ENCODE data around the gene RPH3AL.

Gene RPH3AL

GRCh38 chr17:305090-305976 is 47.3 kb downstream of the RPH3AL start:
- TF ChIP-seq GLIS3 (CRISPR knock-in tag; IDR thresholded peaks at IDR 0.05) (no peak), ISL1 (CRISPR knock-in tag; IDR thresholded peaks at IDR 0.05) (no peak), ZNF565 (CRISPR knock-in tag; conservative IDR thresholded peaks at IDR 0.05; ENCODE audit: low read depth) (no peak), ZFP3 (CRISPR knock-in tag; IDR thresholded peaks at IDR 0.05) (no peak), CSDC2 (CRISPR knock-in tag; IDR thresholded peaks at IDR 0.05) (no peak), ZNF70 (CRISPR knock-in tag; IDR thresholded peaks at IDR 0.05) (no peak)
- ATAC-seq: no peak

DNA sequence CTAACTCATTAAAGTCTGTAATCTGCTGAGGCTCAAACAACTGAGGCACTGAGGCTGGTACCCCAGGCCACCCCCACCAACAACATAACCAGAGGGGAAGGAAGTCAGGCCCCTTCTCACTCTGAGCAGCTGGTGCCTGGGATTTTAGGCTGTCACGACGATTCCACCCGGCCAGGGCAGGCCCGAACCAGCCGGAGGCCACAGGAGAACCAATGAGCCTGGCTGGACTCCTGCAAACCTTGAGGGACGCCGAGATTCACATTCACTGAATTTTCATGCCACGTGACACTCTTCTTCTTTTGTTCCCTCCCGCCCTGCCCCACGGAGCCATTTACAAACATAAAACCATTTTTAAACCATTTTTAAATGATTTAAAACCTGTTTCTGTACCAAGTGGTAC is 48.1 kb downstream of the RPH3AL start:
- TF ChIP-seq GLIS3 (CRISPR knock-in tag; IDR thresholded peaks at IDR 0.05) (no peak), TOX (CRISPR knock-in tag; IDR thresholded peaks at IDR 0.05; ENCODE audit: borderline replicate concordance) (no peak), RARB (CRISPR knock-in tag; IDR thresholded peaks at IDR 0.05) (no peak), CSDC2 (CRISPR knock-in tag; IDR thresholded peaks at IDR 0.05) (no peak), ISL1 (CRISPR knock-in tag; IDR thresholded peaks at IDR 0.05) (no peak), ZNF8 (CRISPR knock-in tag; IDR thresholded peaks at IDR 0.05) (no peak), ZFP30 (CRISPR knock-in tag; IDR thresholded peaks at IDR 0.05) (no peak), ARNTL (CRISPR knock-in tag; IDR thresholded peaks at IDR 0.05; ENCODE audit: borderline replicate concordance, low read depth) (no peak), SNAI2 (CRISPR knock-in tag; IDR thresholded peaks at IDR 0.05) (no peak), TCF4 (CRISPR knock-in tag; IDR thresholded peaks at IDR 0.05; ENCODE audit: borderline replicate concordance) (no peak)
- TF ChIP-seq, protein P1, sequence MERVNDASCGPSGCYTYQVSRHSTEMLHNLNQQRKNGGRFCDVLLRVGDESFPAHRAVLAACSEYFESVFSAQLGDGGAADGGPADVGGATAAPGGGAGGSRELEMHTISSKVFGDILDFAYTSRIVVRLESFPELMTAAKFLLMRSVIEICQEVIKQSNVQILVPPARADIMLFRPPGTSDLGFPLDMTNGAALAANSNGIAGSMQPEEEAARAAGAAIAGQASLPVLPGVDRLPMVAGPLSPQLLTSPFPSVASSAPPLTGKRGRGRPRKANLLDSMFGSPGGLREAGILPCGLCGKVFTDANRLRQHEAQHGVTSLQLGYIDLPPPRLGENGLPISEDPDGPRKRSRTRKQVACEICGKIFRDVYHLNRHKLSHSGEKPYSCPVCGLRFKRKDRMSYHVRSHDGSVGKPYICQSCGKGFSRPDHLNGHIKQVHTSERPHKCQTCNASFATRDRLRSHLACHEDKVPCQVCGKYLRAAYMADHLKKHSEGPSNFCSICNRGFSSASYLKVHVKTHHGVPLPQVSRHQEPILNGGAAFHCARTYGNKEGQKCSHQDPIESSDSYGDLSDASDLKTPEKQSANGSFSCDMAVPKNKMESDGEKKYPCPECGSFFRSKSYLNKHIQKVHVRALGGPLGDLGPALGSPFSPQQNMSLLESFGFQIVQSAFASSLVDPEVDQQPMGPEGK (CRISPR knock-in tag; IDR thresholded peaks at IDR 0.05; ENCODE audit: borderline replicate concordance): no peak
- TF ChIP-seq, protein P2, sequence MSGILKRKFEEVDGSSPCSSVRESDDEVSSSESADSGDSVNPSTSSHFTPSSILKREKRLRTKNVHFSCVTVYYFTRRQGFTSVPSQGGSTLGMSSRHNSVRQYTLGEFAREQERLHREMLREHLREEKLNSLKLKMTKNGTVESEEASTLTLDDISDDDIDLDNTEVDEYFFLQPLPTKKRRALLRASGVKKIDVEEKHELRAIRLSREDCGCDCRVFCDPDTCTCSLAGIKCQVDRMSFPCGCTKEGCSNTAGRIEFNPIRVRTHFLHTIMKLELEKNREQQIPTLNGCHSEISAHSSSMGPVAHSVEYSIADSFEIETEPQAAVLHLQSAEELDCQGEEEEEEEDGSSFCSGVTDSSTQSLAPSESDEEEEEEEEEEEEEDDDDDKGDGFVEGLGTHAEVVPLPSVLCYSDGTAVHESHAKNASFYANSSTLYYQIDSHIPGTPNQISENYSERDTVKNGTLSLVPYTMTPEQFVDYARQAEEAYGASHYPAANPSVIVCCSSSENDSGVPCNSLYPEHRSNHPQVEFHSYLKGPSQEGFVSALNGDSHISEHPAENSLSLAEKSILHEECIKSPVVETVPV (CRISPR knock-in tag; IDR thresholded peaks at IDR 0.05): no peak
- no peak for ATAC-seq

- ATAC-seq: no peak
Observed at GRCh38 chr17:303168-303567, 49.4 kb downstream of the RPH3AL start.

More at GRCh38 chr17:303168-303567, 49.4 kb downstream of the RPH3AL start:
- no peak for TF ChIP-seq CSDC2 (CRISPR knock-in tag; IDR thresholded peaks at IDR 0.05)
- no peak for TF ChIP-seq TOX (CRISPR knock-in tag; IDR thresholded peaks at IDR 0.05; ENCODE audit: borderline replicate concordance)
- no peak for TF ChIP-seq ZNF565 (CRISPR knock-in tag; conservative IDR thresholded peaks at IDR 0.05; ENCODE audit: low read depth)
- no peak for TF ChIP-seq BACH2 (CRISPR knock-in tag; IDR thresholded peaks at IDR 0.05; ENCODE audit: borderline replicate concordance)
- no peak for TF ChIP-seq ZFP30 (CRISPR knock-in tag; IDR thresholded peaks at IDR 0.05)
- no peak for TF ChIP-seq ZNF8 (CRISPR knock-in tag; IDR thresholded peaks at IDR 0.05)
- no peak for TF ChIP-seq ARNTL (CRISPR knock-in tag; IDR thresholded peaks at IDR 0.05; ENCODE audit: borderline replicate concordance, low read depth)
- no peak for TF ChIP-seq PPARA (CRISPR knock-in tag; IDR thresholded peaks at IDR 0.05; ENCODE audit: borderline replicate concordance)
- no peak for TF ChIP-seq ZFP3 (CRISPR knock-in tag; IDR thresholded peaks at IDR 0.05)
- no peak for TF ChIP-seq OSR1 (CRISPR knock-in tag; IDR thresholded peaks at IDR 0.05)
- TF ChIP-seq, protein P1 (CRISPR knock-in tag; IDR thresholded peaks at IDR 0.05; ENCODE audit: borderline replicate concordance): no peak
- TF ChIP-seq ESRRG (CRISPR knock-in tag; IDR thresholded peaks at IDR 0.05): no peak
- TF ChIP-seq GLIS3 (CRISPR knock-in tag; IDR thresholded peaks at IDR 0.05): no peak
- no peak for TF ChIP-seq ISL1 (CRISPR knock-in tag; IDR thresholded peaks at IDR 0.05)
- TF ChIP-seq, protein P3, sequence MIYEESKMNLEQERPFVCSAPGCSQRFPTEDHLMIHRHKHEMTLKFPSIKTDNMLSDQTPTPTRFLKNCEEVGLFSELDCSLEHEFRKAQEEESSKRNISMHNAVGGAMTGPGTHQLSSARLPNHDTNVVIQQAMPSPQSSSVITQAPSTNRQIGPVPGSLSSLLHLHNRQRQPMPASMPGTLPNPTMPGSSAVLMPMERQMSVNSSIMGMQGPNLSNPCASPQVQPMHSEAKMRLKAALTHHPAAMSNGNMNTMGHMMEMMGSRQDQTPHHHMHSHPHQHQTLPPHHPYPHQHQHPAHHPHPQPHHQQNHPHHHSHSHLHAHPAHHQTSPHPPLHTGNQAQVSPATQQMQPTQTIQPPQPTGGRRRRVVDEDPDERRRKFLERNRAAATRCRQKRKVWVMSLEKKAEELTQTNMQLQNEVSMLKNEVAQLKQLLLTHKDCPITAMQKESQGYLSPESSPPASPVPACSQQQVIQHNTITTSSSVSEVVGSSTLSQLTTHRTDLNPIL (CRISPR knock-in tag; IDR thresholded peaks at IDR 0.05; ENCODE audit: low read depth): no peak
- TF ChIP-seq ZC3H10 (CRISPR knock-in tag; IDR thresholded peaks at IDR 0.05): no peak
- no peak for TF ChIP-seq SNAI2 (CRISPR knock-in tag; IDR thresholded peaks at IDR 0.05)
